NT2/D1 (cell line): ENCODE measurements around the gene FERMT2.

ENCODE experiments used
- SUZ12 ChIP-seq: IDR thresholded peaks from 2 replicates; pipeline ENCODE4 v1.6.1; 2011; ENCODE audit not compliant: insufficient read length, insufficient read depth; ENCODE audit errors: extremely low read depth
- YY1 ChIP-seq: IDR thresholded peaks from 2 replicates; pipeline ENCODE4 v1.6.1; 2011; ENCODE audit not compliant: insufficient read length, insufficient read depth
- ZNF274 ChIP-seq: IDR thresholded peaks from 2 replicates; pipeline ENCODE4 v1.6.1; 2011; ENCODE audit warnings: mild to moderate bottlenecking, low read depth, low read length

- TF ChIP-seq ZNF274 = no peak
- TF ChIP-seq YY1 = no peak
- no peak for TF ChIP-seq SUZ12
These were observed 129.0 kb downstream of the FERMT2 start for GRCh38 chr14:52821805-52822250.
